Adipose tissue (tissue), 3 donors: ENCODE measurements around the gene PLA2G6. TPM values are rescaled to one million over a fixed set of nuclear protein-coding genes. Genes with fewer than 3 reads are reported as not detected.
"Not testable (repeated sequence)": the region's sequence is repeated elsewhere in the genome, so short reads cannot be mapped to it uniquely, and the experiment has no call there.

ENCODE experiments used
- H3K27ac ChIP-seq: one replicate; pipeline ENCODE4 v1.5.1; 2013; ENCODE audit warnings: low read depth, low read length
- WGBS, 3 donors: extraction: QIAGEN DNeasy Blood & Tissue Kit; methylation state at CpG; one replicate each; pipeline ENCODE4 v1.1.7; 2013; 5-methylcytosine and 5-hydroxymethylcytosine counted together
- polyA plus RNA-seq, 3 donors: library from polyadenylated mRNA; stranded (reverse); fragments of 200-250 nt; gene quantifications; one replicate each; pipeline ENCODE4 v1.2.3, GENCODE V29; 2013
- donor health status: healthy with polysubstance abuse.
- donor health status: Bipolar disorder and iron deficiency.
- donor health status: healthy.

Gene PLA2G6
- polyA plus RNA-seq, 3 donors: 25.3 to 69.9 (median 61.4) TPM

DNA sequence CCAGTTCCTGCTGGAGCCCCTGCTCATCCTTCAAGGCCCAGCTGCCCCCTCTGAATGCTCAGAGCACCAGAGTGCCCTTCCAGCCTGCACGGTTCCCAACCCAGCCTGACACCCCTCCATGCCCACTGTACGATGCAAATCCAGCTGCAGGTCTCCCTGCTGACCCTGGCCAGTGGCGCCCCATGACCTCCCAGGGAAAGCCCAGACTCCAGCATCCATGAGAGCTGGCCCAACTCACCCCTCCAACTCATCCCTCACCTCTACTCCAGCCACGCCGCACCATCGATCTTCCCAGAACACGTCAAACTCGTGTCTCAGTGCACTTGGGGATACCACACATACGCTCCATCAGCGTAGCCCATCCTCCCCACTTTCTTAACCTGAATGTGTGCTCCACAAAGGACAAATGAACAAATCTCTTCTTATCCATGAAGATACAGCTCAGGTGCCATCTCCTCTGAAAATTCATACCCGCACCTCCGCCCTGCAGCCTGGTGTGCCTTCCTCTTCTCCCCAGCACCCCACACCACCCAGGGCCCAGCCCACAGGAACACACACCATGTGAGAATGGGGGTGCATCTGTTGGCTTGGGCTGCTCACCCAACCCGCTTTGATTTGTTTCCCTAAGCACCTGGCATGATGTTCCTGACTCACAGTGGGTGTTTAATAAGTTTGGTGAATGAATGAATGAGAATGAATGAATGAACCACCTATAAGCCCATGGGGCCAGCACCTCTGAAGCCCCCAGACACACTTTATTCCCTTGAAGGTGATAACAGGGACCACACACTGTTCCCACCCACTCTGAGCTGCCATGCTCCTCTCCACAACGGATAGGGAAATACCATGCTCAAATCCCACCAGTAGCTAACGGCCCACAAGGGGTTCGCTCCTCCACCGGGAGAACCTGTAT, 6.2 kb downstream of the PLA2G6 start:
- H3K27ac ChIP-seq: no peak overlapping the region
- 88 to 92% (median 91%) methylated on average over 17 of the region's 17 CpGs for WGBS, 3 donors

GRCh38 chr22:38174626-38175025, 7.0 kb downstream of the PLA2G6 start:
- no peak overlapping the region for H3K27ac ChIP-seq
- 83 to 93% (median 89%) methylated on average over 14 of the region's 14 CpGs for WGBS, 3 donors

DNA sequence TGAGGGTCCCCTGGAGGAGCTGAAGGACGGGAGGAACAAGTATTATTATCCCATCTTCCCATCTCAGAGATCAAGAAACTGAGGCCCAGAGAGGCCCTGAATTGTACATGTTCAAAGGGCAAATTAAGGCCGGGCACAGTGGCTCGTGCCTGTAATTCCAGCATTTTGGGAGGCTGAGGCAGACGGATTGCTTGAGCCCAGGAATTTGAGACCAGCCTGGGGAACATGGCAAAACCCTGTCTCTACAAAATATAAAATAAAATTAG, 8.1 kb downstream of the PLA2G6 start:
- WGBS, 3 donors: 95 to 97% (median 97%) methylated on average over 4 of the region's 4 CpGs
- H3K27ac ChIP-seq: no peak overlapping the region

DNA sequence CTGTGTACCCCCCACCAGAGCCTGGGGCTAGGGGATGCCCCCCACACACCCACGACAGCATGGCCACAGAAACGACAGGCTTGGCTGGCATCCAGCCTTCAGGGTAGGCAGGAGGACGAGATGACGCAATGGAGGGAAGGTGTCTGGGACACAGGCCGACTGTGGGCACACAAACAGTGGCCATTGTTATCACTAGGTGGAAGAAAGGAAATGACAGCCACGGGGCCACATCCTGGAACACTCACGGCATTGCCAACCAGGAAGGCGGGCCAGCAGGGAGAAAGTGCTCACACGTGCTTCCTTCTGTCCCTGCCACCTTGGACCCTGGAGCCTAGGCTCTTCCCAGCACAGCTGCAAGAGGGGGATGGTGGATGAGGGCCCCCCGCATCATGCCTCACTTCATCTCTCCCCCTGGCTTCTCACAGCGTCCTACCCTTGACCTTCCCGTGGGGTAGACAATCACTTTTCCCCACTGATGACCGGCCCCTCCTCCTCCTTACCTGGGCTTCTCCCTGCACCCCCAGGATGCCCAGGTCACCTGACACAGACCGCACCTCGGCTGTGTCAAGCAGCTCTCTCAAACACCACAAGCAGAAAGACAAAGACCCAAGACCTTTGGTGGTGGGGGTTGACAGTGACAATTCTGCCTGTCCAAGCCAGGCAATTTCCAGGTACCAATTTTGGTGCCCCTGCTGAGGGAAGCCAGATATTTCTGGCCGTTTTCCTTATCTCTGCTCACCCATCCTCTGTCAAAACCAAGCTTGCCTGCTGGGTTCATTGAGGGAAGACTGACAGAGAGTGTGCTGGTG, 8.6 kb downstream of the PLA2G6 start:
- no peak overlapping the region for H3K27ac ChIP-seq
- WGBS, 3 donors: 41 to 46% (median 42%) methylated on average over 16 of the region's 16 CpGs

DNA sequence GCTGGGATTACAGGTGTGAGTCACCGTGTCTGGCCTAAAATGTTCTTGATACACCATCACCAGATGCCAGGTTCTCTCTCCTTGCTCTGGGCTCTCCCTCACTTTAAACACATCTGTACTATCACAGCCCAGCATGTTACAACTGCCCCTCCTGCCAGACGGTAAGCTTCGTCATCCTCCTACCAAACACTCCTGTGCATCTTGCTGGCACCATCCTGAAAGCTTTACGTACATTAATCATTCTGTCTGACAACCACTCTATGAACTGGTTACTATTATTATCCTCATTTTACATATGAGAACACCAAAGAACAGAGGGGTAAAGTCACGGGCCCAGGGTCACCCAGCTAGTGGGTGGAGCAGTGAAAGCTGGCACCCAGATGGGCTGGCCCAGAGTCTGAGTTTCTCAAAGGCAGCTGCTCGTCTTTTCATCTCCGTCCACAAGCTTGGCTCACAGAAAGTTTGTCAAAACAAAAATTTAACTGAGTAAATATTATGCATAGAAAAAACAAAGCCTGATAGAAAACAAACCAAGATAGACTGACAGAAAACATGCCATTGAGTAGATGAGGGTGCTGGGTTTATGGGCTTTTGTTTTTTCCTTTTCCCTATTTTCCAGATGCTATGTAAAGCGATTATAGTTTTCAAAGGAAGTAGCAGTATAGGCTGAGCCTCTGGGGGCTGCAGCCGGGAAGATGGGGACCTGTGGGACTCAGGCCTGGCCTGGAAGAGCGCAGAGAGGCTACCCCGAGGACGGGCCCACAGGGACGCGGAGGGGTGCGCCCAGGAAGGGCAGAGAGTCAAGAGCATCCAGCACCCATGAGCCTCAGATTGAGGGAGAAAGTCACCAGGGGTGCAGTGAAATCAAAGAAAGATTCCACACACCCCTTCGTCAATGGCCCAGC, 9.5 kb downstream of the PLA2G6 start:
- H3K27ac ChIP-seq: no peak overlapping the region
- WGBS, 3 donors: 62 to 75% (median 63%) methylated on average over 16 of the region's 16 CpGs

DNA sequence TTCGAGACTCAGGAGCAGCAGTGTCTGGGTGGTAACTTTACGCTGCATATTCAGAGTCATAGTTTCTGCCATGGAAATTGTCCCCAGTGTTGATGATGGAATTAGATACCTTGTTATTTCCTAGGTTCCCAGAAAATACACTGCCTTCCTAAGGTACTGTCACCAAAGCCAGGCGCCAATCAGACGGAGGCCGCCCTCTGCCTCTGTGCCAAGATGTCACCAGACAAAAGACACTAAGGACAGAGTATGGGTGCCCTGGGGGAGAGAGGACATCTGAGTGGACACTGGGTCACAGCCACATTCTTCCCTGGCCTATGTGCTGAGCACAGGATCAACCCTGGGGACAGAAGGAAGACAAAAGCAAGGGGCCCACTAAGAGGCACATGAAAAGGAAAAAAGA, 11.2 kb downstream of the PLA2G6 start:
- no peak overlapping the region for H3K27ac ChIP-seq

GRCh38 chr22:38169116-38169515, 12.5 kb downstream of the PLA2G6 start:
- WGBS, 3 donors: 90 to 93% (median 92%) methylated on average over 17 of the region's 17 CpGs
- no peak overlapping the region for H3K27ac ChIP-seq

More for the DNA sequence above, 11.2 kb downstream of the PLA2G6 start:
- 96 to 98% (median 96%) methylated on average over 5 of the region's 5 CpGs for WGBS, 3 donors

DNA sequence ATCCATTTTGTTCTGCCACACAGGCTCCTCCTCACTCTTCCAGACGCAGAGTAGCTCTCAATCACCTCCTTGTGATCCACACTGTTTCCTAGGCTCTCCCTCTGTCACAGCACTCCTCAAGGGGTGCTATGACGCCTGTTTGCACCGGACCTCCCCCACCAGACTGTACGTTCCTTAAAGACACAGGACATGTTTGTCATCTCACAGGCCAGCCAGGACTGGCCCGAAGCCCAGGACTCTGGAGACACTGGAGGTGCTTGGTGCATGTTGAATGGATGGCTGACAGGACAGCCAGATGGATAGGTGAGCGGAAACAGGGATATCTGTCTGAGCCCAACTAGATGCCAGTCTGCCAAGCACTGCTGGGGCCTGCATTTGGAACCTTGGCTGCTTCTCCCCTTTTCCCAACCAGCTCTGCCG, 13.6 kb downstream of the PLA2G6 start:
- no peak overlapping the region for H3K27ac ChIP-seq
- WGBS, 3 donors: 61 to 78% (median 64%) methylated on average over 7 of the region's 7 CpGs

DNA sequence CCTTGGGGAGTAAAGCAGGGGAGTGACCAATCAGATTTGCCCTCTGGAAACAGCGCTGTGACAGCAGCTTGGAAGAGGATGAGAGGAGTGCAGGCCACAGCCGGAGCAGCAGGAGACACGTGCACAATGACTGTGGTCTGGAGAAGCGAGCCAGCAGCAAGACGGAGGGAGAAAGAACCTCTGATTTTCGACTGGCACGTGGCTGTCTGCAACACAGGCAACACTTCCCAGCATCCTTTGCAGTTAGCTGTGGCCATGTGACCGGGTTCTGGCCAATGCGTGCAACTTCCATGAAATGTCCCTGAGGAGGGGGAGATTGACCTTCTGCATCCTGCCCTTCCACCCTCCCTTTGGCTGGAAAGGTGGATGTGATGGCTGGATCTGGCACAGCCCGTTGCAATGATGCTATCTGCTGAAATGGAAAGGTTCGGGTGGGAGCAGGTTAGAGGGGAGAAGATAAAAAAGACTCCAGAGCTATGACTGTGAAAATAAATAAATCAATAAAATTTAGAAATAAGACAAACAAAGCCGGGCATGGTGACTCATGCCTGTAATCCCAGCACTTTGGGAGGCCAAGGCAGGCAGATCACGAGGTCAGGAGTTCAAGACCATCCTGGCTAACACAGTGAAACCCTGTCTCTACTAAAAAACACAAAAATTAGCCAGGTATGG, 15.6 kb downstream of the PLA2G6 start:
- no peak overlapping the region for H3K27ac ChIP-seq
- 86 to 89% (median 88%) methylated on average over 13 of the region's 13 CpGs for WGBS, 3 donors

DNA sequence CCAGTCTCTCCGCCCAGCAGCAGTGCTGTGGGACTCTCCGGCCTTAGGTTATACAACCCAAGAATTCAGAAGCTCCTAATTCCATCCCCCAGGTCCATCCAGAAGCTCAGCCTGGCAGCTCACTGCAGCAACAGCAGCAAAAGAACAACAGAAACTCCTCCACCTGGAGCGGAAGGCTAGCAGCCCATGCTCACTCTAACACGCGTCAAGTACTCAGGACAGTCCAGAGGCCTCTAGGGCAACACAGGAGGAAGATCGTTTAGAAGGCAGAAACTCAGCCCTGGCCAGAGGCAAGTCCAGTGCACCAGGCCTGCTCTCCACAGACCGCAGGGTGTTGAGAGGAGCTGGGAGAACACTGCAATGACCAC, 17.1 kb downstream of the PLA2G6 start:
- no peak overlapping the region for H3K27ac ChIP-seq
- WGBS, 3 donors: 79 to 87% (median 87%) methylated on average over 7 of the region's 7 CpGs

DNA sequence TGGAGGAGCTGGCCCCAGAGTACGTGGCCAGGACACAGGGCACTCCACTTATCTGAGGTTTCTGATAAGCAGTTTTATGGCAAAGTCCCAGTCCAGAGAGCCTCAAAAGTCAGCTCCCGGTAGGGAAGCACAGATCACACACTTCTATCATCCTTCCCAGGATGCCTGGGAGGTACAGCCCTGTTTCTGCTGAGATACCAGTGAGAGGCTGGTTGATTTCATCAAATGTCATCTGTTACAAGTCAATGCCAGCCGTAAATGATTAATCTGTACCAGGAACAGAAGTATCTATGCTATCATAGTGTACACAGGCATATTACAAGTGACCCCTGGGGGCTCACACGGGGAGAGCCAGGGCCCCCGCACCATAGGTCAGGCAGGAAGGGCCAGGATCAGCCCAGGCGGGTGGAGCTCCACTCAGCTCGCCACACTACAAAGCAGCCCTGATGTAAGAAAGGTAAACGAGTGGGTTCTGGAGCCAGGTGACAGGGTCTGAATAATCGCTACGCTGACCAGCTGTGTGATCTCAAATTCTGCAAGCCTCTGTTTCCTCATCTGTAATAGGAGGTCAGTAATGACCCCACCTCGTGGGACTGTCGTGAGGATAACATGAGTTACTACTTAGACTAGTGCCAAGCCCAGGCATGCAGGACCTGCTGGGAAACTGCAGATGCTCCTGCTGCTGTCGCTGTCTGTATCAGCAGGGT, 17.6 kb downstream of the PLA2G6 start:
- H3K27ac ChIP-seq: no peak overlapping the region
- WGBS, 3 donors: 57 to 85% (median 78%) methylated on average over 13 of the region's 13 CpGs

GRCh38 chr22:38162881-38163843, 18.5 kb downstream of the PLA2G6 start:
- 68 to 81% (median 80%) methylated on average over 14 of the region's 14 CpGs for WGBS, 3 donors
- H3K27ac ChIP-seq: no peak overlapping the region

- 94 to 97% (median 96%) methylated on average over 1 of the region's 1 CpG for WGBS, 3 donors
- H3K27ac ChIP-seq: no peak overlapping the region
Measured at GRCh38 chr22:38155703-38156102, 25.9 kb downstream of the PLA2G6 start.

- not testable (repeated sequence) for H3K27ac ChIP-seq
- 63 to 75% (median 72%) methylated on average over 1 of the region's 1 CpG for WGBS, 3 donors
Measured at GRCh38 chr22:38154563-38154915, 27.1 kb downstream of the PLA2G6 start.

DNA sequence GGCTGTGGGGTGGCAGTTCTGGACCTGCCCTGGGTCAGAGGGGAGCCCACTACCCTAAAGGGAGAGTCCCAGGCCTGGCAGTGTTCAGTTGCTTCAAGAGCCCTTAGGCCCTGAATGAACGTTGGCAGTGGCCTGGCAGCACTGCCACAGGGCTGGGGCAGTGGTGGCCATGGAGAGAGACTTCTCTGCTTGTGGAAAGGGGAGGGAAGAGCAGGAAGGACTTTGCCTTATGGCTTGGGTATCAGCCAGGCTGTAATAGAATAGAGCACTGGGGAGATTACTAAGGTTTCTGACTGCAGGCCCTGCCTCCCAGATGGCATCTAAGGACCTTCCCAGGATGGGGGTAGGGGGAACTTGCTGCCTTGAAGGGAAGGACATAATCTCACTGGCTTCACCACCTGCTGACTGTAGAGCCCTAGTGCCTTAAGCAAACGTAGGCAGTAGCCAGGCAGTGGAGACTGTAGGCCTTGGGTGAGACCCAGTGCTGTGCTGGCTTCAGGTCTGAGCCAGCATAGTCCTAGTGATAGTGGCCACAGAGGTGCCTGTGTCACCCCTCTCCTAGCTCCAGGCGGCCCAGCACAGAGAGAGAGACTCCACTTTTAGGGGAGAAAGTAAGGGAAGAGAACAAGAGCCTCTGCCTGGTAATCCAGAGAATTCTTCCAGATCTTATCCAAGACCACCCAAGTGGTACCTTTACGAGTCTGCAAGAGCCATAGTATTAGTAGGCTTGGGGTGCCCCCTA, 27.6 kb downstream of the PLA2G6 start:
- no peak overlapping the region for H3K27ac ChIP-seq

GRCh38 chr22:38151126-38151500, 30.5 kb downstream of the PLA2G6 start:
- no peak overlapping the region for H3K27ac ChIP-seq
- 89 to 92% (median 92%) methylated on average over 8 of the region's 8 CpGs for WGBS, 3 donors

More for the DNA sequence above, 27.6 kb downstream of the PLA2G6 start:
- WGBS, 3 donors: 60 to 66% (median 64%) methylated on average over 4 of the region's 4 CpGs
